T-helper 2 cell treated with Interferon-gamma antibody and Interleukin-4, amounts not matched to agents 100 ng/mL and 5 ng/mL, for 36 hours (primary cell): ENCODE results near the gene NTRK3. TPM values are rescaled to one million over a fixed set of nuclear protein-coding genes. Genes with fewer than 3 reads are reported as not detected.

ENCODE experiments used
- intact Hi-C: fragments of 100-400 bp; cut with micrococcal nuclease; formaldehyde crosslinking; loops from one replicate; pipeline ENCODE4 v1.15.1; 2023
- total RNA-seq: library from RNA; stranded (reverse); gene quantifications from 2 replicates; pipeline ENCODE4 v1.2.3, GENCODE V29; 2022

NTRK3 gene
- total RNA-seq, 1 donor from 2014 or later: not detected

DNA sequence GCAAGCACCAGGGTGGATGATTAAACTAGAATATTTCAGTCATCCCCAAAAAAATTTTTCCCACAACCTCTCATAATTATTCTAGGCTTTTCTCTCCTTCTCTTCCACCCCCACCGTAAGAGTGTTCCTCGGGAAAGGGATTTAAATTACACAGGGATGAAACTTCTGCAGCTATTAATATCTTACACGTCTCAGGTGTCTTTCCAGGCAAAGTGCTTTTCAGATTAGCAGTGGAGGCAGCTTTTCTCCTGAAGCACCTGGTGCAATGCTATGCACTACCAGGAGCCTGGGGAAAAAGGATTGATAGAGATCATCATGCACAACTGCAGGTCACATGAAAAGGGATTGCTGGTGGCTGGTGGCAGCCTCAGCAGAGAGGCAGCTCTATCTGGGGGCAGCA is 250.4 kb downstream of the NTRK3 start:
- intact Hi-C loops: no loop called here

- intact Hi-C loops: no loop called here
These were observed 252.1 kb downstream of the NTRK3 start for GRCh38 chr15:88004399-88004798.

DNA sequence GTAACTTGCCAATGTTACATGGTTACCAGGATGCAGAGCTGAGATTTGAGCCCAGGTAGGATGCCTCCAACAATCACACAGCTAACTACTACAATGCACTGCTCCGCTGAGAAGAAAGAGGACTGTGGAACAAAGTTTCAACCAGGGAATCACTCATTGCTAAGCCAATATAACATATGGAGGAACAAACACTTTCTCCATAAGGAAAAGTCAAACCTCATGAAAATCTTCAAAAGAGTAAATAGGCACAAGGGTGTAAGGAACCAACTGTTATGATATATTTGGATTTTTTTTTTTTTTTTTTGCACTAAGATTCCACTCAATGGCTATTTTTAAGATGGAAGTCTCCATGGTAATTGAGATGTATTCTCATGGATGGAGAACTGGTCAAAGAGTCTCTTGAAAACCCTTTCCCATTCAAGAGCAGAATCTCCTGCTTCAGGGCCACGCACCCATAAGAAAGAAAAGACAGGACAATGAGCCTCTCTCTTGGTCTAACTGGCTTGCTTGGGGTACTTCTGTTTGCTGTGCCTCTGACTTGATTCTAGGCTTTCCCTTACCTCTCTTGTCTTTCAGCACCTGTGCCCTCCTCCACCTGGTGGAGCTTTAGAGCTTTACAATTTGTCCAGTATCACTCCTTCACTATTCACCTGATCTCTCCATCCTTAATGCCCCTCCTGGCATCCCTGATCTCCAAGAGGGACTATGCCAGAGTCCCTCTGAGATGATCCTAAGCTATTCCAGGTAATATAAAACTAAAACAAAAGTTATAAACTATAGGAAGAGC is 252.8 kb downstream of the NTRK3 start:
- intact Hi-C loops: no loop called here

DNA sequence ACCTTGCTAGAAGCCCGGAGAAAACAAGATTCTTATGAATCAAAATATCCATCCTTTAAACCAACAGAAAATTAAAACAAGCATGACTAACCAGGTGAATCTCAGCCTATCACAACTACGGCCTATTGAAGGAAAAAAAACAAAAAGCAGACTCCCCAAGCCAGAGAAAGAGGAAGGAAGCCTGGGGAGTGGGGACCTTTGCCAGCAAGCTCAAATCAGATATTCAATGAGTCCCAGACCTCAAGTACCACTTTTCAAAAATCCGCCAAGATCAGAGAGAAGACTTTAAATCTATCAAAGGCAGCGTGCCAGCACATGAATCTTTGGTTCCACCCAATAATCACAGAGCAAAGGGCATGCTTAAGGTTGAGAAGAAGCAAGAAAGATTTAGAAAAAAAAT is 253.8 kb downstream of the NTRK3 start:
- intact Hi-C loops: no loop called here

DNA sequence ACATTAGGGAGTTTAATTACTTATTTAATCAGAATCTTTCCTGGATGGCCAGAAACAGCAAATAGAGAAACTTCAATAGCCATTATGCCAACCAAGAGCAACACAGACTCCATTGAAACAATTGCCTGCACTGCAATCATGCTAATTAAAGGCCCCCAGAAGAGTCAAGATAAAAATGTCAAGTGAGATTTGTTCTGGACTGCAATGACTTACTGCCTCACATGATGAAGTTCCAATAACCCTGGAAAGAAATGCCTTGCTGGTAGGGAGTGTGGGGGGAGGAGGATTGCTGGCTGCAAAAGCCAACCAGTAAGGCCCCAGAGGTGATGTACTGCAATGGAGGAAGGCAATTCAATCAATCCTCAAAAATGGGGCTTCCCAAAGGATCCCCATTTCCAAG is 257.9 kb downstream of the NTRK3 start:
- intact Hi-C loops: no loop called here

DNA sequence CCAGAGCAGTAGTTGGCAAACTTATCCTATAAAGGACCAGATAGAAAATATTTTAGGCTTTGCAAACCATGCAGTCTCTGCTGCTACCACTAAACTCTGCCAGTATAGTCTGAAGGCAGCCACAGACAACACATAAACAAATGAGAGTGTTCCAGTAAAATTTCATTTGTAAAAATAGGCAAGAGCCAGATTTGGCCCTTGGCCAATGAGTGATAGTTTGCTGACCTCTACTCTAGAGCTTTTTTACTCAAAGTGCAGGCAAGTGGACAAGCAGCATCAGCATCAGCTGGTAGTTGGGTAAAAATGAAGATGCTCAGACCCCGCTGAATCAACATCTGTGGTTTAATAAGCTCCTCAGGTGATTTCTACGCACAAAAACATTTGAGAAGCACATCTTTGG is 269.8 kb downstream of the NTRK3 start:
- intact Hi-C loops: no loop called here

DNA sequence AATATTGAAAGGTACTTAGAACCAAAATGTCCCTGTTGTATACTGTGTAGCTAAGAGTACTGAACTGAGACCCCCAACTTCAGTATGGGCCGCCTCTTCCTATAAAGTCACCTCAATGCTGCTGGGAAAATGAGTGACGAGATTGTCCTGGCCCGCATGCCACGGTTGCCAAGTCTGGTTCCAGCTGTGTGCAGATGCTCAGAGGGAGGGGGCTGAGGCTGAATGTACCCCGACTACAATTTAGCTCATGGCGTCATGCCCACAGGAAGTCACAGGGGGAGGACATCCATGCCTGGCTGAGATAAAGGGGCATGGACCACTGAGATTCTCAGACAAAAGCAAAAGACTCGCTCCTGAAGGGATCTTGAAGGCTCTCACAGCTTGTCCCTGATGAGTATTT is 271.1 kb downstream of the NTRK3 start:
- intact Hi-C loops: no loop called here

DNA sequence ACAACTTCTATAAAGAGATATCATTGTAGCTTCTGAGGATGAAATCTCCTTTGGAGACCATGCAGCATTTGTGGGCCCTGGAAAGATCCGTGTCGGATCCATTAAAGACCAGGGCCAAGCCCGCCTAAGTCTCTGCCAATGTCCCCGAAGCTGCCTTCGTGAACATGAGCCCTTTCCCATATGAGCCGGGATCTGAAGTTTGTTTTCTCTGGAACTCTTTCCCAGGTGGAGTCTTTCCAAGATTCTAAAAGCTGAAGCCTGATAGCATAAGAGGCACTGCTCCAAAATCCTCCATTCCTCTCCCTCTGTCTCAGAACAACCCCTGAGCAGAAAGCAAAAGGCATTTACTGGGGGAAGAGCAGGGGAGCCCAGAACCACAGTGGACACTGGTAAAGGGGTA is 274.6 kb downstream of the NTRK3 start:
- intact Hi-C loops: no loop called here

- intact Hi-C loops: no loop called here
These were observed 278.6 kb downstream of the NTRK3 start for GRCh38 chr15:87977907-87978306.

DNA sequence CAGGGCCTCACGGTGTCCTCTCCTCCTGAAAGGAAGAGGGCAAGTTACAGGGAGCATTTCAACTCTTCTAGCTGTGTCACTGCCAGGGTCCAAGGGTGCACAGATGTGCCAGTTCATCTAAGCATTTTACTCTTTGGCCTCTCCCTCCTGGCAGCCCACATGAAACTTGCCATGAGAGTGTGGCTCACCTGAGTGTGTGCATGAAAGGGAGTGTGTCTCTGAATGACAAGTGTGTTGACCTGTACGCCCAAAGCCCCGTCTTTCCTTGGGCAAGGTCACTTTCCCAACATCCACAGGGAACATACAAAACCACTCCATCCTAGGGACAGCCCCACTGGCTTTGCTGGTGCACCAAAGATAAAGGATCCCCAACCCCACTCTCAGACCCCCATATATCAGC is 280.0 kb downstream of the NTRK3 start:
- intact Hi-C loops: no loop called here

DNA sequence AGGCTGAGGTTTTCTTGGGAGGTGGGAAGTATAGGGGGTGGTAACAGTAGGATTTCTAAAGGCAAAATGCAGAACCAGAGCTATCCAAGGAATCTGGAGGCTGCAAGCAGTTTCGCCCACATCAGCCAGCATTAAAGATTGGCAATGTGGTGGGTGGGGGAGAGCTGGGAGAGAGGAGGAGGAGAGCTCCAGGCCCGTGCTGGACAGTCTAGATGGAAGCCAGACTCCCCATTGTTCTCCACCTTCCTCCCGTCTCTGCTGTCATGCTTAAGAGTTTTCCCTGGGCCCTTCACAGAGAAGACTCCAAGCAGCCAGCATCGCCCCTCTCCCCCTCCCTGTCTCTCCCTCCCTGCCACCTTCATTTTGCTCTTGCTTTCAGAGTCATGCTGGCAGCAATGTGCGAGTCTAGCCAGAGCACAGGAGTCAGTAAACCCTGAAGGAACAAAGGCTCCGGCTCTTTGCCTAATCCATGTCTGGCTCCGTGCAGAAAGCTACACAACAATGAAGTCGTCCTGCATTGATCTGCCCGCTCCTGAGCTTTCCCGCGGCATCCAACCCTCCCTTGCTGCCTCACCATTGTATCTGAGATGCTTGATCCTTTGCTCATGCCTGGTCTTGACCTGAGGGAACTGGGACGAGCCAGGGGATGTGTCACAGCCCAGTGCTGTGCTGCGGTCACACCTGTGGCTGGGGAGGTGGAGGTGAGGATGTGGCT is 282.9 kb downstream of the NTRK3 start:
- intact Hi-C loops: no loop called here

- intact Hi-C loops: no loop called here
These were observed 285.5 kb downstream of the NTRK3 start for GRCh38 chr15:87971076-87971475.

- intact Hi-C loops: no loop called here
These were observed 288.6 kb downstream of the NTRK3 start for GRCh38 chr15:87967951-87968350.

DNA sequence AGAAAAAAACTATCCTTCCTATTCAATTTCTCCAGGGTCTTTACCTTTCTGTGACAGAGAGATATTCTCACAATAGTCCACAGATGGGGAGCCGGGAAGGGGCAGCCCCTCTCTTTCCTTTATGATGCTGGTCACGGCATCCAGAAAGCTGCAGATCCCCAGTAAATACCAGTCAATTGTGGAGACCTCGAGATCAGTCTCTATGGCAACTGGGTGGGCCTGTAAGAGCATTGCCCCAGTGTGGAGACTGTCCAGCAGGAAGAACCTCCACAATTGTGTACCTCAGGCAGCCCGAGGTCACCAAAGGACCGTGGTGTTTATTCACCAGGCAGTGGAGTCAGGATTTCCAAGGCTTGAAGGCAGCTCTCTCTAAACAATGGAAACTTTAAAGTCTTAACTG is 291.2 kb downstream of the NTRK3 start:
- intact Hi-C loops: no loop called here

GRCh38 chr15:87962428-87962827 is 294.1 kb downstream of the NTRK3 start:
- intact Hi-C loops: no loop called here

DNA sequence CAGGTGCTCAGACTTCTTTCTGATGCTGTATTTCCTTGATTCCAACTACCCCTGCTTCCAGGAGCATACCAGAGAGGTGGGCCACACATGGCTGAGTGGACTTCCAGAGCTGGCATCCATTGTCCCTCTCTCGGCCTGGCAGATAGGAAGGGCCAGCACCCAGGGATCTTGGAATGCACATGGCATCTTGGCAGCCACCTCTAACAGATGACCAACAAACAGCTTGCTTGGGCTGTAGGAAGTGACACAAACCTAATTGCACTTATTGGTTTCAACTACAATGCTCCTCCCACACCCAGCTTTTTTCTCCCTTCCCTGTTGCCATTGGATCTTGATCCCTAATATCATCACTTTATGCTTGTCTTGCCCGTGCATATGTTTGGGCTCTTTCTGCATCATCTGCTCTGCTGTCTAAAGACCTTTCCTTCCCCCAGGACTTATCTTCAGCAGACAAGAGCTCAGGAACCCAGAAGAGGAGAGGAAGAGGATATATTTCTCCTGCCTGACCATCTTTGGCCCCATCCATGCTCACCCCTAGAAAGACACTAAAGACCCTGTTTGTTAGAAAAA is 294.6 kb downstream of the NTRK3 start:
- intact Hi-C loops: no loop called here

DNA sequence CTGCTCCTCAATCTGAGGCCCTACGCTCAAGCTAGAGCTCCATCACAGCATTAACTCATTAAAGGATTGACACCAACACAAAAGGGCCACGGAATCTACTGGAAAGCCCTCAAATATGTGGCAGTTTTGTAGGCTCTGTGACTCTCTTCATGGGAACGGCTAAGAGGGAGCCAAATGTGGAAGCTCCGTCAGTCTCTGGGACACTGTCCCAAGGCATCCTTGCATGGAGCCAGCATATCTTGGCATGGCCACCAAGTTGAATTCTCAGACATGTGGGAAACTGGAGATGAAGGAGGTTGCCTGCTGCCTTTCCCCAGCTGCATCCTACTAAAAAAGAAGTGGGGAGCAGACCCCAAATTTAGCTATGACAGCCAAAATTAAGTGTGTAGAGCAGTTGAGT is 296.9 kb downstream of the NTRK3 start:
- intact Hi-C loops: no loop called here

DNA sequence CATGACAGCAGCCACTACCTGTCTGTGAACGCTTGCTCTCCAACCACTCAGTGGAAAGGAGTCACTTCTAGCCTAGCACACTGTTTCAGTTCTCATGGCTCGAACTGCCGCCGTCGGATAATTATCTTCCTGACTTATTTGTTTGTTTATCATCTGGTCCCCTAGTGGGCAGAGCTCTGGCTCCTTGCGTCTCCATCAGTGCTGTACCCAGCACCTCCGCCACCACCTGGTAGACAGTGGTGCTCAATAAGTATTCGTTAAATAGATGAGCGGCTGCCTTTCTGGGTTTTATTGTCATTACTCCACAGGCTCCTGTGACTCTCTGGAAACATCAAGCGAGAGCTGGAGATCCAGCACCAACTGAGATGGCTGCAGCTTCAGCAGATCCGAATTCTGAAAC is 297.5 kb downstream of the NTRK3 start:
- intact Hi-C loops: no loop called here

DNA sequence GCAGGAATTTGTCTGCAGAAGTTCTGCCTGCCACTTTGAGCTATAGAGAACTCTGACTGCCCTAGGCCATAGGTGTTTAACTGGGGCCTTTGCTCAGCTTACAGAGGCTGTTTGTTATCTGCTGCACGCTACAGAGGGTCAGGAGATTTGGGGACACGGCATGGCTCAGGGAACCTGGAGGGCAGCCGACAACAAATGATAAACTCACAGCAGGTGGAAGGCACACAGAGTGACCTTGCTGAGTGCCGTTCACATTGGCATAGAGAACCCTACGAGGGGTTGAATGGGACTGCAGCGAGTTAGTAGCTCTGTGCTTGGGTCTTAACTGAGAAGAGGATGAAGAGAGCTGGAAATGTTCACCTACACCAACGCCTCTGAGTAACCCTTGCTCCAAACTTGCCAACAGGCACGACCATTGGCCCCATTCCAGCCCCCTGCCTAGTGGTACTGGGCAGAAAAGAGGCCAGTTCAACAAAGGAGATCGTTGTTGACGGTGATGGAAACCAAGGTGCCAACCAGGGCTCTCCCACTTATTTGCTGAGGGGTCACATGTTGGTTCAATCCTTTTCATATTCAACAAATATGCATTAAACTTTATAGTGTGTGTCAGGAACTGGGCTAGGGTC is 301.1 kb downstream of the NTRK3 start:
- intact Hi-C loops: no loop called here

GRCh38 chr15:87954793-87955192 is 301.7 kb downstream of the NTRK3 start:
- intact Hi-C loops: no loop called here

- intact Hi-C loops: no loop called here
These were observed 303.7 kb downstream of the NTRK3 start for GRCh38 chr15:87952736-87953287.
